Muscle layer of colon (tissue), 2 donors: ENCODE measurements around the gene DNAI7.

Experiments used
- H3K27ac ChIP-seq: one replicate; pipeline ENCODE4 v1.7.0; 2013; ENCODE audit warnings: low read depth, mild to moderate bottlenecking, low read length, moderate library complexity
- H3K27me3 ChIP-seq, 2 donors: one replicate each; pipeline ENCODE4 v1.7.0; 2013; ENCODE audit warnings: low read length in 2 of 2, mild to moderate bottlenecking in 2 of 2; ENCODE audit not compliant: insufficient read depth in 2 of 2, control insufficient read depth in 1 of 2
- H3K36me3 ChIP-seq: one replicate; pipeline ENCODE4 v1.7.0; 2013; ENCODE audit warnings: mild to moderate bottlenecking, low read length; ENCODE audit not compliant: insufficient read depth
- H3K4me1 ChIP-seq: one replicate; pipeline ENCODE4 v1.7.0; 2013; ENCODE audit warnings: mild to moderate bottlenecking, low read length; ENCODE audit not compliant: insufficient read depth
- H3K4me3 ChIP-seq, 2 donors: one replicate each; pipeline ENCODE4 v1.7.0; 2013; ENCODE audit warnings: low read length in 2 of 2, low read depth in 1 of 2, mild to moderate bottlenecking in 1 of 2, moderate library complexity in 1 of 2
- H3K9ac ChIP-seq: one replicate; pipeline ENCODE4 v1.7.0; 2013; ENCODE audit warnings: low read length
- H3K9me3 ChIP-seq: one replicate; pipeline ENCODE4 v1.7.0; 2013; ENCODE audit warnings: mild to moderate bottlenecking, low read length
- donor health status: abdominal sarcoma.
- donor health status: Adenocarcinoma of cecum.

The DNAI7 gene

DNA sequence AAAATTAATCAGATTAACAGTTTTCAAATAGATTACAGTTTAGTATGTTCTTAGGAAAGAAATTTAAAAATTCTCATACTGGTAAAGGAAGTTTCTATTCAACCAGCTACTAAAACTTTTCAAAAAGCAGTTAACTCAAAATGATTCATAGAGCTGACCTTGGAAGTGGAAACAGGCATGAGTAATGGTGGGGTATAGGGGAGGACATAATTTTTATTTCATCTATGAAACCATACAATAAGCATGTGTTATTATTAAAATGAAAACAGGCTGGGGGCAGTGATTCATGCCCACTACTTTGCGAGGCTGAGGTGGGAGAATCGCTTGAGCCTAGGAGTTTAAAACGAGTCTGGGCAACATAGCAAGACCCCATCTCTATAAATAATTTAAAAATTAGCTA lies 73.0 kb downstream of the DNAI7 start:
- Histone ChIP-seq H3K9ac (no peak overlapping the region), H3K27ac (no peak overlapping the region), H3K36me3 (no peaks in the 10 kb centered on the region), H3K4me3 (no peak overlapping the region), H3K27me3 (no peaks in the 10 kb centered on the region), H3K4me1 (no peaks in the 10 kb centered on the region), H3K9me3 (no peaks in the 10 kb centered on the region)

DNA sequence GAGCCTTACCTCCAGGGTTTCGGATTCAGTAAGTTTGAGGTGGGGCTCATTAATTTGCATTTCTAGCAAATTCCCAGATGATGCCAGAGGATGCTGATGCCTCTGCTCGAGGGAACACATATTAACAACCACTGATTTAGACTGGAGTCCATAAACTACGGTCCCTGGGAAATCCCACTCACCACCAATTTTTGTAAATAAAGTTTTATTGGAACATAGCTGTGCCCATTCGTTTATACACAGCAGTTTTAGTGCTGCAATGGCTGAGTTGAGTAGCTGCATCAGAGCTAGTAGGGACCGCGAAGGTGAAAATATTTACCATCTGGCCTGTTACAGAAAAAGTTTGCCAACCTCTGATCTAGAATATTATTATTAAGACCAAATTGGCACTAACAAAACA lies 73.8 kb downstream of the DNAI7 start:
- Histone ChIP-seq H3K4me1 (no peaks in the 10 kb centered on the region), H3K36me3 (no peaks in the 10 kb centered on the region), H3K9me3 (no peaks in the 10 kb centered on the region), H3K9ac (no peak overlapping the region), H3K27ac (no peak overlapping the region), H3K4me3 (no peak overlapping the region), H3K27me3 (no peaks in the 10 kb centered on the region)

DNA sequence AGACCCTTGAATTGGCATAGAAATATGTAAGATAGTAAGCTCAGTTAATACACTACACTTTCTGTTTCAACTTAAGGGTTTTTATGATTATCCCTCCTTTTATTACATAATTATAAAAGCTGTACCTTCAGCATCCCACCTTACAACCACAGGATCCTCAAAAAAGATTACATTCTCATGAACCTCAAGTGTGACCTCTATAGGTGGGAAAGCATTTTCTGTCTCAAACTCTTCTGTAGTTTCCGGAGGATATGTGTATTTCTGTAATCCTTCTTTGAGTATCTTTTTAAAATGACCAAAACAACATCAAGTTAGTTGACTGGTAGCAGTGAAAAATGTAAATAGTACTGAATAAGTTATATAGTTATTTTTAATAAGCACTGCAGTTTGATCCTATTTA lies 75.9 kb downstream of the DNAI7 start:
- Histone ChIP-seq H3K27ac (no peak overlapping the region), H3K4me3 (no peak overlapping the region), H3K27me3 (no peaks in the 10 kb centered on the region), H3K4me1 (no peaks in the 10 kb centered on the region), H3K36me3 (no peaks in the 10 kb centered on the region), H3K9me3 (no peaks in the 10 kb centered on the region), H3K9ac (no peak overlapping the region)

DNA sequence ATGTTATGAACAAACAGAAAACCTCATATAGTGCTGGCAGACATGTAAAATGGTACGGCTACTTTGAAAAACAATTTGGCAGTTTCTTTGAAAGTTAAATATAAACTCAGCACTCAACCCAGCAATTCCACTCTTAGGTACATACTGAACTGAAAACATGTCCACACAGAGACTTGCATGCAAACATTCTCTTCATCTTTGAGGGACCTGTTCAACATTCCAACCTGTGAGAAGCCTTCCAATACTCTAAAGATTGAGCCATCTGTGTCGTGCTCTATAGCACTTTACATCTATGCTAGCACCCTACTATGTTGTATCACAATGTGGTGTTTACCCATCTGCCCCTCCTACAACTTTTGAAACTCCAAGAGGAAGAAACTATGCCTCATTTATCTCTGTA lies 79.3 kb downstream of the DNAI7 start:
- Histone ChIP-seq H3K9me3 (no peaks in the 10 kb centered on the region), H3K4me1 (no peaks in the 10 kb centered on the region), H3K36me3 (no peaks in the 10 kb centered on the region), H3K9ac (no peak overlapping the region), H3K27ac (no peak overlapping the region), H3K27me3 (no peaks in the 10 kb centered on the region), H3K4me3 (no peak overlapping the region)

DNA sequence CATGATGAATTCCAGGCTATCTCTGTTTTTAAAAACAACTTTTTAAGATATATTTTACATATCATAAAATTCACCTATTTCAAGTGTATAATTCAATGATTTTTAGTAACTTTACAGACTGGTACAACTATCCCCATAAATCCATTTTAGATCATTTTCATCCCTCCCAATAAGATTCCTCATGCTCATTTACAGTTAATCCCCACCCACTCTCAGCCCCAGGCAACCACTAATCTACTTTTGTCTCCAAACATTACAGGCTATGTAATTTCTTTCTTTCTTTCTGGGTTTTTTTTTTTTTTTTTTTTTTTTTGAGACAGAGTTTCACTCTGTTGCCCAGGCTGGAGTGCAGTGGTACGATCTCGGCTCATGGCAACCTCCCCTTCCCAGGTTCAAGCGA lies 81.3 kb downstream of the DNAI7 start:
- Histone ChIP-seq H3K9me3 (no peaks in the 10 kb centered on the region), H3K9ac (no peak overlapping the region), H3K27ac (no peak overlapping the region), H3K27me3 (no peaks in the 10 kb centered on the region), H3K36me3 (no peaks in the 10 kb centered on the region), H3K4me3 (no peak overlapping the region), H3K4me1 (no peaks in the 10 kb centered on the region)

DNA sequence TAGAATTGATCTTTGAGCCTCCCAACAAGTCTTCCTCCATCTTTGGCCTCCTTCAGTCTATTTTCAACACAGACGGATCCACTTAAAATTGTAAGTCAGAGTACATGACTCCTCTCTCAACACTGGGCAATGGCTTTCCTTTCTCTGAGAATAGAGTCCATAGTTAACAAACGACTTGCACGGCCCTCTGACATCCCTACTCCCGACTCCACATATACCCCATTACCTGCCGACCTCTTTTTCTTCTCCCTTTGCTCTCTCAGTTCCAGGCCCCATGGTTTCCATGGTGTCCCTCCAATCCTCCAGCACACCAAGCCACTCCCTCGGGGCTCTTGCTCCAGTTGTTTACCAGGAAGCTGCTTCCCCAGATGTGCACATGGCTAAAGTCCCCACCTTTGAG lies 84.7 kb downstream of the DNAI7 start:
- no peak overlapping the region for H3K9ac ChIP-seq
- no peaks in the 10 kb centered on the region for H3K36me3 ChIP-seq
- no peaks in the 10 kb centered on the region for H3K27me3 ChIP-seq
- no peak overlapping the region for H3K4me3 ChIP-seq
- H3K4me1 ChIP-seq: no peaks in the 10 kb centered on the region
- no peaks in the 10 kb centered on the region for H3K9me3 ChIP-seq
- H3K27ac ChIP-seq: no peak overlapping the region

DNA sequence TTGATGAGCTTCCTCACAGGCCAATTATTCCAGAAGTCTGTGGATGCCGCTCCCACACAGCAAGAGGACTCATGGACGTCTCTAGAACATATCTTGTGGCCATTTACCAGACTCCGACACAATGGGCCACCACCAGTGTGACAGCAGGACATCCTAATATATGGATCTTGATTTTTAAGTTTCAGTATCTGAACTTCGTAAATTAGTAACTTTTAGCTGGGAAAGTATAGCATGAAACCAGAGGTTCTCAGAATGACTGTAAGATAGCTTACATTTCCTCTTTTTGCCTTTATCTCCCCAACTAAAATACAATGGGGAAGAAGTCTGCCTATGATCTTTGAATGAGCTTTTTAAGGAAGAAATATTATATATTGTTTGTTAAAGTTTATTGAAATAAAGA lies 87.0 kb downstream of the DNAI7 start:
- H3K27ac ChIP-seq: no peak overlapping the region
- H3K27me3 ChIP-seq: no peaks in the 10 kb centered on the region
- no peak overlapping the region for H3K4me3 ChIP-seq
- H3K36me3 ChIP-seq: no peaks in the 10 kb centered on the region
- H3K4me1 ChIP-seq: no peaks in the 10 kb centered on the region
- no peak overlapping the region for H3K9ac ChIP-seq
- no peaks in the 10 kb centered on the region for H3K9me3 ChIP-seq

DNA sequence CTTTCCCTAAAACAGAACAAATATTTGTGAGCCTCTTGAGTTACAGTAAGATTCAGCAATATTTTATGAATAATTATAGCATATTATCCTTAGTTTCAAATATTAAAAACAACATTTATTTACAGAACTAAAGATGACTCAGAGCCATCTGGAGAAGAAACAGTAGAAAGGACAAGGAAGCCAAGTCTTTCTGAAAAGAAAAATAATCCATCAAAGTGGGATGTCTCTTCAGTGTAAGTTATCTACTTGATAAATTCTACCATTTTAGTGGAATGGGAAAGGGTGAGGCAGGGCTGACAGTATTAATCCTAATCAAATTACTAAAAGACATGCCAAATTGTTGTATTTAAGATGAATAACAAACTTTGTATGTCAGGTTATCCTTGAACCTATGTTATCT lies 88.1 kb downstream of the DNAI7 start:
- no peaks in the 10 kb centered on the region for H3K4me1 ChIP-seq
- H3K27ac ChIP-seq: no peak overlapping the region
- no peaks in the 10 kb centered on the region for H3K27me3 ChIP-seq
- H3K9me3 ChIP-seq: no peaks in the 10 kb centered on the region
- H3K4me3 ChIP-seq: no peak overlapping the region
- no peaks in the 10 kb centered on the region for H3K36me3 ChIP-seq
- H3K9ac ChIP-seq: no peak overlapping the region

DNA sequence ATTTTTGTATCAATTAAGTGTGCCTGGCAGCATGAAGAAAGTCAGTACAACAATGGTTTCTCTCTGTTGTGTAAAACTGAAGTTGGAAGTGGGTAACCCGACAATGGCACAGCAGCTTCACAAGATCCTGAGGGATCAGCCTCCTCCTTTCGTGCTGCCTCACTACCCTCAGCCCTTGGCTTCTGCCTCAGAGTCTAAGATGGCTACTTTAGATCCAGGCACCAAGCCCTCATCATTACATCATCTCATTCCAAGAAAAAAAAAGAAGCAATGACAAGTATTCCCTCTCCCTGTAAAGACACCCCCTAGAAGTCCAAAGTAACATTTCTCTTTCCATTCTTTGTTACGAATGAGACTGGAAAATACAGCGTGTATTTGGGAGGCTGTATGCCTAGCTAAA lies 92.6 kb downstream of the DNAI7 start:
- Histone ChIP-seq H3K36me3 (no peaks in the 10 kb centered on the region), H3K9me3 (no peaks in the 10 kb centered on the region), H3K27ac (no peak overlapping the region), H3K9ac (no peak overlapping the region), H3K4me3 (no peak overlapping the region), H3K27me3 (no peaks in the 10 kb centered on the region), H3K4me1 (no peaks in the 10 kb centered on the region)

DNA sequence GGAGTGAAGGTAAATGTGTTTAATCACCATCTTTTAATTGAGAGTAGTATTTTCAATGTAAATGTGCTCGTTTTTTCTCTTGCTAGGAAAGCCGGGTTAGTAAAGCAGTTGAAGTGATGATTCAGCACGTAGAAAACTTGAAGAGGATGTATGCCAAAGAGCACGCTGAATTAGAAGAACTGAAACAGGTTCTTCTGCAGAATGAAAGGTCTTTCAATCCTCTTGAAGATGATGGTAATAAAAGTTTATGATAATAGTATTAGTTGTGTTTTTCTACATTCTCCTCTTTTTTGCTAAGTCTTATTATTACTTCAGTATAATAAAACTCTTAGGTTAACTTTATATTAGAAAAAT lies 93.9 kb downstream of the DNAI7 start:
- Histone ChIP-seq H3K9ac (no peak overlapping the region), H3K9me3 (no peaks in the 10 kb centered on the region), H3K36me3 (no peaks in the 10 kb centered on the region), H3K4me1 (no peaks in the 10 kb centered on the region), H3K4me3 (no peak overlapping the region), H3K27me3 (no peaks in the 10 kb centered on the region), H3K27ac (no peak overlapping the region)

DNA sequence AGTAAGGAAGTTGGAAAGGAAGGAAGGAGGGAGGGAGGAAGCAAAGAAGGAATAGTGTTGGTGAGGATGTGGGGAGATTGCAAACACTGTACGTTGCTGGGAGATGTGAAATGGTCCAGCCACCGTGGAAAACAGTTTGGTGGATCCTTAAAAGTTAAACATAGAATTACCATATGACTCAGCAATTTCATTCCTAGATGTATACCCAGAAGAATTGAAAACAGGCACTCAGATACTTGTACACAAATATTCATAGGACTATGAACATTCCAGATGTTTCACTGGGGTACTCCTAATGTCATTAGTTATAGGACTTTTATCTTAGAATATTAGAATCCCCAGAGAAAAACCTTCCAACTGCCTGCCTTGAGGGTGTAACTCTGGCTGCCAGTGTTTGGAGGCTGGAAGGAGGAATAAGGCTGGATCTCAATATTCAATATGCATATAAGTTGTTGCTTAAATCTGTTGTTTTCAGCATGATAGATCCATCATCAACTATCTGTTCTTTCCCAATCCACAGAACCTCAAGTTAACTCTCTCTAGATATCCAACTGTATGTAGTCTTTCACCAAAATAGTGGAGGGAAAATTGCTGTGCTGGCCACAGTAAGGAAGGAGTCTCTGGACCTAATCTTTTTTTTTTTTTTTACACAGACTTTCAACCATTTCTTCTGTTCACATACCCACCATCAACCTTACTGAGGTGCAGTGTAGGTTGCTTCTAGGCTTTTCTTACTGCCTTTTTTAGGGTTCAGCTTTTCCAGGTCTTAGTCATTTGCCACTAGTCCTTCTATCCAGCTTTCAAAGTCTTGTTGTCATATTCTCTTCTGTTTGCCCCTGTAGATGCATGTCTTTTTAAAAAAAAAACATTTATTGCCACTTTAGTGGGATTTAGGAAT lies 94.5 kb downstream of the DNAI7 start:
- H3K9me3 ChIP-seq: no peaks in the 10 kb centered on the region
- H3K27ac ChIP-seq: no peak overlapping the region
- no peaks in the 10 kb centered on the region for H3K4me1 ChIP-seq
- no peaks in the 10 kb centered on the region for H3K36me3 ChIP-seq
- H3K27me3 ChIP-seq: no peaks in the 10 kb centered on the region
- no peak overlapping the region for H3K4me3 ChIP-seq
- H3K9ac ChIP-seq: no peak overlapping the region

DNA sequence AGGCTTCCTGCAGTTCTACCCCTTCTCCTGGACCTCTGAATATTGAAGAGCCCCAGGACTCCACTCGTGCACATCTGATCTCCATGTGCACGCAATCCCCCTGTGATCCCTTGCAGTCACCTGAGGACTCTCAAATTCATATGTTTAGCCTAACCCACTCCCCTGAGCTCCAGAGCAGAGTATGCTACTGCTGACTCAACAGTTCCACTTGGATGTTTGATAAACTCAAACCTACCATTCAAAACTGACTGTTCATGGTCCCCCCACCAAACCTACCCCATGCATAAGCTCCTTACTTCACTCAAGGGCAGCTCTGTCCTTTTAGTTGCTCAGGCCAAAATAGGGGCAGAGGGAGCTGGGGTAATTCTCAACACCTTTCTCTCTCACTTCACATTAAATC lies 96.0 kb downstream of the DNAI7 start:
- Histone ChIP-seq H3K9me3 (no peaks in the 10 kb centered on the region), H3K9ac (no peak overlapping the region), H3K27me3 (no peaks in the 10 kb centered on the region), H3K27ac (no peak overlapping the region), H3K4me1 (no peaks in the 10 kb centered on the region), H3K4me3 (no peak overlapping the region), H3K36me3 (no peaks in the 10 kb centered on the region)
